NCI-H128 (cell line): ENCODE results near the gene DHRS12.
A peak's percentile ranks its signal among the peaks of the same experiment; 100 is the strongest.
"Not testable (repeated sequence)": the region's sequence is repeated elsewhere in the genome, so short reads cannot be mapped to it uniquely, and the experiment has no call there.

Experiments used
- DNase-seq: peaks from one replicate; lab custom pipeline; 2025; ENCODE audit not compliant: unreplicated experiment; lab: John Stamatoyannopoulos, UW

DHRS12 gene

GRCh38 chr13:51828730-51829567 is 25.0 kb upstream of the DHRS12 start:
- DNase-seq = no peak

DNA sequence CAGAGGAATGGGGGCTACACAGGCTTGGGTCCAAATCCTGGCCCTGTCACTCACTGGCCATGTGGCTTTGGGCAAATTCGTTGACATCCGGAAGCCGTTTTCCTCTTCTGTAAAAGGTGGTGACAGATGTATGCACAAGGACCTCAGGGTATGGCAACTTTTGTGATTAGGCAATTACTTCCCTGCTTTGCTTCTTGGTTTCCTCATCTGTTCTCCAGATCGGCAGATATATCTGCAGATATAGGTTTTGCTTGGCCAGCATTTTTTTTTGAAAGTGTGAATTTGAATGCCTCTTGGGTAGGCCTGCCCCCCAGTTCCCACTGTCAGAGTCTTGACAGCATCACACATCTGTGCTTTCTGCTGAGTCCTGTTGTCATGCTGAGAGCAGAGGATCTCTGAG is 23.3 kb upstream of the DHRS12 start:
- DNase-seq = no peak

DNA sequence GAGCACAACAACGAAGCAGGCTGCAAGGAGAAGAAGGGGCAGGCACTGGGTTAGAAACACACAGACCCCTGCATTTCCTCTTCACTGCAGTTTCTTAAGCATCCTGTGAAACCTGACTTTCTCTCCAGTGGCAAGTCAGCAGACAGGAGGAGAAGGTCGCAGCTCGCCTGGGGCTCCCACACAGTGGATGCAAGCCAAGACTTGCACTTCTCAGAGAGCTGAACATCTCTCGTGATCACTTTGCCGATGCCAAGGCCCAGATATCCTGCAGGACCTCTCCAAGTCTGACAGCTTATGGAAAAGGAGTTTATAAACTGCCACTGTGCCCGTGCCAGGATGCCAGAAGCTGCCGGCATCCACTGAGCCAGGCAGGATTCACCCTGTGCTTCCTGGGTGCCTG is 22.6 kb upstream of the DHRS12 start:
- no peak for DNase-seq

DNA sequence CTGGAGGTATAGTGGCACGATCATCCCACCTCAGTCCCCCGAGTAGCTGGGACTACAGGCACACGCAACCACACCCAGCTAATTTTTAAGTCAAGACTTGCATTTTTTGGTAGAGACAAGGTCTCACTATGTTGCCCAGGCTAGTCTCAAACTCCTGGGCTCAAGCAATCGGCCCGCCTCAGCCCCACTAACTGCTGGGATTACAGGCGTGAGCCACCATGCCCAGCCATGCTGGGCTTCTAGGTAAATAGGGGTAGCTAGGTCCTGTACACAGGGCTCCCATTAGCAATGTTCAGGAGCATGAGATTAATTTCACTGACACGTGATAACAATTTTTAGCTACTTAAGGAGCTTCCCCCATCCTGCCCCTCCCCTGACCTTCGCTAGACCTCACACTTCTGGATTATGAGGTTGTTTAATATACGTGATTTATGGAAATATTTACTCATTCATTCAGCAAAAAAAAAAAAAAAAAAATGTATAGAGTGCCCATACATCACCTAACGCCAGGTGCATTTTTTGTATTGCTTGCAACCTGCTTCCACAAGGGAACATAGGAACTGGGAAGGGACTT is 21.8 kb upstream of the DHRS12 start:
- DNase-seq = no peak

DNA sequence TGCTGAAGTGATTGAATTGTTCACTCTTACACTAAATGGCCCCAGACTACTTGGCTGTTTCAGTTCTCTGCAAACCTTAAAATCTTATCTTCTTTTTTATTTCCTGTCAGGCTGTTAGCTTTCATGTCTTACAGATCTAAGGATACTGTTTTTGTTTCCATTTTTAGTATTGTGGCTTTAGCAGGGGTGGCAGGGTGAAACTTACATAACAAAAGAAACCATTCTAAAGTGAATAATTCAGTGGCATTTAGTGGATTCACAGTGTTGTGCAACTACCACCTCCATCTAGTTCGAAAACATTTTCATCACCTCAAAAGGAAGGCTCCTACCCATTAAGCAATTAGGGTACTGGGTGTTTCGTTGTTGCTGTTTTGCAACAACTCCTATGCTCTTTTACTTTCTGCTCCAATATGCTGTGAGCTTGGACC is 21.2 kb upstream of the DHRS12 start:
- no peak for DNase-seq

DNA sequence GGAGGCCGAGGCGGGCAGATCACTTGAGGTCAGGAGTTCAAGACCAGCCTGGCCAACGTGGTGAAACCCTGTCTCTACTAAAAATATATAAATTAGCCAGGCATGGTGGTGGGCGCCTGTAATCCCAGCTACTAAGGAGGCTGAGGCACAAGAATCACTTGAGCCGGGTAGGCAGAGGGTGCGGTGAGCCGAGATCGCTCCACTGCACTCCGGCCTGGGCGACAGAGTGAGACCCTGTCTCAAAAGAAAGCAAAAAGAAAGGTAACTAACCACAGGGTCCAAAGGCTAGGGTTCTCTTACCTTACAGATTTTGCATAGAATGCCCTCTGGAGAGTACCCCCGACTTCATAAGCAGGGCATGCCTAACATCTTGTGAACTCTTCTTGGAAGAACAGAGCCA is 20.7 kb upstream of the DHRS12 start:
- DNase-seq = not testable (repeated sequence)

DNA sequence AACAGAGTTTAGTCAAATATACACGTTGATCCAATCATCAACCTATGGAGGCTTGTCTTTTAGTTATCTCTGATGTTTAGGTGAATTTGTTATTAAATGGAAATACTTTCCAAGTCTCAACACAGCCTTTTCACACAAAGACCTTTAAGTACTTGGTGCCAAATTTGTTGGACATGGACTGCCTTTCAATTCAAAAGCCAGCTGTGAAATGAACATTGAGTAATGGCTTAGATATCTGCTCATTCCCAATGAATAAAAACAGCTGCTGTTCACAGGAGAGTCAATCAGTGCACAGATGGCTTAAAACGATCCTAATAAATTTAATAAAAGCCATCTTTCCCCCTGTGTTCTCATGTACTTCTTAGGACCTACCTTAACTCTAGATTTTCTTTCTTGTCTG is 19.9 kb upstream of the DHRS12 start:
- DNase-seq = no peak

- DNase-seq = no peak
Measured at GRCh38 chr13:51823359-51823758, 19.4 kb upstream of the DHRS12 start.

- DNase-seq = no peak
Measured at GRCh38 chr13:51822106-51822815, 18.3 kb upstream of the DHRS12 start.

DNA sequence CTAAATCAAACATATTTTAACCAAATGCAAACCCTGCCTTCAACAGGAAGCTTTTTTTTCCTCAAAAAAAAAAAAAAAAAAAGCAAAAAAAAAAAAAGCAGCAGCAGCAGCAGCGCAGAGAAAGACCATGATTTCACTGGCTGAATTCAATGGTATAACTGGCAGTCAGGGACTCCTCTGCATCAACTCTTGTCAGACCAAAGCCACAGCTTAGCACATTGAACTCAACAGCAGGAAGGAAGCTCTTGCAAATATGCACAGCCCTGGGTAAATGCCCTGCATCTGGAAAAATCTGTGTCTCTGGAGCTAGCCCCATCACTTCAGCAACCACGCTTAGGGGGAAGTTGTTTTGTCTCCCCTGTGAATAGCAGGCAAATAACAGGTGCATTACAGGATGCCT is 17.6 kb upstream of the DHRS12 start:
- no peak for DNase-seq

- DNase-seq = no peak
Measured at GRCh38 chr13:51820016-51820597, 16.1 kb upstream of the DHRS12 start.

DNA sequence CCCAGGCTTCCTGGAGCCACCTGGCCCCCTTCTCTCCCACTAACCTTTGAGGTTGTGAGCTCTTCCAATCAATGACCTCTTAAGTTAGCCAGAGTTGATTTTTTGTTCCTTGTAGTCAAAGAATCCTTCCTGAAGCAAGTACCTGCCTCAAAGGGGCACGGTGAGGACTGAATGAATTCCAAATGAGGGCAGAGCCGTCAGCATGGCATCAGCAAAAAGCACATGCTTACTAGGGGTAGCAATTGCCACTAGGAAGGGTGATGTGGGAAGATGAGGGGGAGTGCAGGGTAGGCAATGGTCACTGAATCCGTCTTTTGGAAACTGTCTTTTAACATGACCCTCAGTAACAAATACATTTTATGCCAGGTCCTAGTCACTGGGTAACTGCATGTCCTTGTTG is 15.6 kb upstream of the DHRS12 start:
- DNase-seq = no peak

GRCh38 chr13:51818781-51819511 is 15.0 kb upstream of the DHRS12 start:
- no peak for DNase-seq

GRCh38 chr13:51818276-51818675 is 14.3 kb upstream of the DHRS12 start:
- DNase-seq = no peak

DNA sequence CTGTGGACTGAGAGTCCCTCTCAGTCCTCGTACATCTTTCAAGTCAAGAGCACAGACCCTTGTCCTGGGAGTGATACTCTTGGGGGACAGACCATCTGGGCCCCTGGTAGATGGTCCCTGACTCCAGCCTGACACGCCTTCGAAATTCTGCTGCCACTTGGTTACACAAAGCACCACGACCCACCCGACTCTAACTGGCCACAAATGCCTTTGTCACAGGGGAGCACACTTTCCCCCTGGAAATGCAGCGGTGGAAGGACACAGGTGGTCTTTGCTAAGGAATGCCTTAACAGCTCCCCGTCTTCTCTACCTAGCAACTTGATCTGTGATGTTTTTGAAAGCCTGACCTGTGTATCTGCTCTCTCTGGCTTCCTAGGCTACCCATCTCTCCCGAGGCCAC is 13.8 kb upstream of the DHRS12 start:
- no peak for DNase-seq

DNA sequence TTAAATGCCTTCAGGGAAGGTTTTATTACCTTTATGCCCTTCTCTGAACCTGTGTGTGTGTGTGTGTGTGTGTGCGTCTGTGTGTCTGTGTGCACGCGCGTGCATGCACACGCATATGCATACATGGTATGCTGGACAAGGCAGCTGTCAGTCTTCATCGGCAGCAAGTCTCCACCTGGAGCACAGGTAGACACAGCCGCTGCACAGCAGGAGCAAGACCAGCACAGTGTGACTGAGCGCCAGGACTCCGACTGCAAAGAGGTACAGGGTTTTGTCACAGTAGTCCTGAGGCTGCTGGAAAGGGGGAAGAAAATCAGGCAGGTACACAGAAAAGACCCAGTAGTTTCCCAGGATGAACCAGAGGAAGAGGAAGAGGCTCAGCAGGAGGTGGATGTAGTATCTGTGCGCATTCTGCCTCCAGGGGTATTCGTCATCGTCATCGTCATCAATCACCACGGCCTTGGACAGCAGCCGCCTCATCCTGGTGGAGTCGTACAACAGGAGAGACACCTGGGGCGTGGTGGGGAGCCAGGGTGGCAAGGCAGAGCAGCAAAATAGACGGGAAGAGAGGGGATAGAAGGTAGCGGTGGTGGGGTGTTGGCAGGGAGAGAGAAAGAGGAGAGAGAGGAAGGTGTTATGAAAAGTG is 12.8 kb upstream of the DHRS12 start:
- DNase-seq = no peak

DNA sequence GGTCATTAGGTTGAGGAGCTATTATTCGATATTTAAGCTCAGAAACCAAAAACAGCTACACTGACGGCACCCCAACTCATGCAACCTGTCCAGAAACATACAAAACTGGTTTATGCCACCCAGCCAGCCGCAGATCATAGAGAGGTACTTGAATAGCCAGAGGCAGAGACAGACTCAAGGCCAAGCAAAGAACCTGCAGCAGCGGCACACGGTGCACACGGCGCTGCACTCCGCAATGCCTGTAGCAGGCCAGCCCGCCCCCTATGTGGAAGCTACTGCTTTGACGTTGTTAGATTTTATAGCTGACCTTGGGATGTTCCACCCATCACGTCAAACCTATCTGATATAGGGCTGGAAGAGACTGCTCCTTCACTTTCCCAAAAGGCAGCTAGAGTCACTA is 11.9 kb upstream of the DHRS12 start:
- no peak for DNase-seq

- peak; percentile 23 for DNase-seq
Measured at GRCh38 chr13:51814825-51815650, 11.1 kb upstream of the DHRS12 start.

GRCh38 chr13:51814071-51814470 is 10.1 kb upstream of the DHRS12 start:
- no peak for DNase-seq
